Measurements from ENCODE around the gene MTERF1. TPM values are rescaled to one million over a fixed set of nuclear protein-coding genes. Genes with fewer than 3 reads are reported as not detected.

The MTERF1 gene
- total RNA-seq, 2 donors from 2014 or later = 15.5 to 17.5 TPM

- no peaks in the 10 kb centered on the region for H3K36me3 ChIP-seq (ENCODE audit: control insufficient read depth, insufficient read depth, low read length)
- H3K9ac ChIP-seq (ENCODE audit: extremely low read depth, low read length, poor library complexity, severe bottlenecking) = no peak overlapping the region
- H3K4me1 ChIP-seq (ENCODE audit: control insufficient read depth, insufficient read depth, low read length) = peaks cover 7% of the 10 kb centered on the region
- H3K9me3 ChIP-seq (ENCODE audit: control insufficient read depth, low read length) = peaks cover 11% of the 10 kb centered on the region
- DNase-seq = no peak
- H3K27me3 ChIP-seq (ENCODE audit: control insufficient read depth, insufficient read depth, low read length, poor library complexity, severe bottlenecking) = no peaks in the 10 kb centered on the region
- no peak overlapping the region for H3K27ac ChIP-seq (ENCODE audit: low read depth, low read length)
- no peak overlapping the region for H3K4me3 ChIP-seq (ENCODE audit: low read length)
- WGBS, 2 experiments (ENCODE audit: insufficient coverage in 1 of 2, insufficient read length in 1 of 2) = 86 to 94% methylated on average over 3 to 4 of the region's 4 CpGs
- Mint-ChIP-seq H3K4me1 (peaks cover 22% of the 10 kb centered on the region), H3K27ac (peak overlapping the region; percentile 55), H3K4me3 (no peak overlapping the region), H3K27me3 (ENCODE audit: insufficient read depth) (no peaks in the 10 kb centered on the region), H3K36me3 (ENCODE audit: low read depth) (no peaks in the 10 kb centered on the region), H3K9me3 (peaks cover 18% of the 10 kb centered on the region)
- TF ChIP-seq CTCF (conservative IDR thresholded peaks at IDR 0.05) = no peak
Observed at GRCh38 chr7:91847876-91848588, 32.5 kb downstream of the MTERF1 start.

GRCh38 chr7:91847231-91847630 is 33.3 kb downstream of the MTERF1 start:
- DNase-seq = no peak
- Mint-ChIP-seq H3K4me3 (no peak overlapping the region), H3K27ac (no peak overlapping the region), H3K9me3 (peaks cover 15% of the 10 kb centered on the region), H3K4me1 (peaks cover 22% of the 10 kb centered on the region), H3K36me3 (ENCODE audit: low read depth) (no peaks in the 10 kb centered on the region), H3K27me3 (ENCODE audit: insufficient read depth) (peaks cover 3% of the 10 kb centered on the region)
- no peak for TF ChIP-seq CTCF (conservative IDR thresholded peaks at IDR 0.05)
- Histone ChIP-seq H3K9ac (ENCODE audit: extremely low read depth, low read length, poor library complexity, severe bottlenecking) (no peak overlapping the region), H3K36me3 (ENCODE audit: control insufficient read depth, insufficient read depth, low read length) (no peaks in the 10 kb centered on the region), H3K27me3 (ENCODE audit: control insufficient read depth, insufficient read depth, low read length, poor library complexity, severe bottlenecking) (no peaks in the 10 kb centered on the region), H3K4me1 (ENCODE audit: control insufficient read depth, insufficient read depth, low read length) (peaks cover 7% of the 10 kb centered on the region), H3K9me3 (ENCODE audit: control insufficient read depth, low read length) (peaks cover 12% of the 10 kb centered on the region), H3K27ac (ENCODE audit: low read depth, low read length) (no peak overlapping the region), H3K4me3 (ENCODE audit: low read length) (no peak overlapping the region)
- WGBS, 2 experiments (ENCODE audit: insufficient coverage in 1 of 2, insufficient read length in 1 of 2) = 71 to 93% methylated on average over 1 to 4 of the region's 4 CpGs

- H3K9me3 ChIP-seq (ENCODE audit: control insufficient read depth, low read length) = peaks cover 17% of the 10 kb centered on the region
- peaks cover 7% of the 10 kb centered on the region for H3K4me1 ChIP-seq (ENCODE audit: control insufficient read depth, insufficient read depth, low read length)
- no peak for TF ChIP-seq CTCF (conservative IDR thresholded peaks at IDR 0.05)
- Mint-ChIP-seq H3K4me1 (peaks cover 22% of the 10 kb centered on the region), H3K4me3 (no peak overlapping the region), H3K27me3 (ENCODE audit: insufficient read depth) (peaks cover 11% of the 10 kb centered on the region), H3K27ac (no peak overlapping the region), H3K9me3 (peaks cover 20% of the 10 kb centered on the region), H3K36me3 (ENCODE audit: low read depth) (no peaks in the 10 kb centered on the region)
- H3K36me3 ChIP-seq (ENCODE audit: control insufficient read depth, insufficient read depth, low read length) = no peaks in the 10 kb centered on the region
- no peak for DNase-seq
- H3K27me3 ChIP-seq (ENCODE audit: control insufficient read depth, insufficient read depth, low read length, poor library complexity, severe bottlenecking) = no peaks in the 10 kb centered on the region
- no peak overlapping the region for H3K27ac ChIP-seq (ENCODE audit: low read depth, low read length)
- no peak overlapping the region for H3K4me3 ChIP-seq (ENCODE audit: low read length)
- H3K9ac ChIP-seq (ENCODE audit: extremely low read depth, low read length, poor library complexity, severe bottlenecking) = no peak overlapping the region
Observed at GRCh38 chr7:91846436-91846835, 34.1 kb downstream of the MTERF1 start.
